Muscle of leg (tissue), 11 donors: Measurements from ENCODE around the gene SCUBE2. TPM values are rescaled to one million over a fixed set of nuclear protein-coding genes. Genes with fewer than 3 reads are reported as not detected.
"Not testable (repeated sequence)": the region's sequence is repeated elsewhere in the genome, so short reads cannot be mapped to it uniquely, and the experiment has no call there.

Source experiments
- DNase-seq: peaks from one replicate; pipeline ENCODE4 v3.0.0; 2013
- H3K27ac ChIP-seq: one replicate; pipeline ENCODE4 v1.5.1; 2013; ENCODE audit warnings: mild to moderate bottlenecking, low read length, control low read depth
- H3K27me3 ChIP-seq: one replicate; pipeline ENCODE4 v1.6.1; 2013; ENCODE audit warnings: low read length; ENCODE audit not compliant: control insufficient read depth, insufficient read depth
- H3K36me3 ChIP-seq: one replicate; pipeline ENCODE4 v1.6.1; 2013; ENCODE audit warnings: low read length; ENCODE audit not compliant: control insufficient read depth, insufficient read depth
- H3K4me1 ChIP-seq: one replicate; pipeline ENCODE4 v1.6.1; 2013; ENCODE audit warnings: low read length; ENCODE audit not compliant: control insufficient read depth, insufficient read depth
- H3K4me3 ChIP-seq: one replicate; pipeline ENCODE4 v1.5.1; 2013; ENCODE audit warnings: low read length, control low read depth
- H3K9me3 ChIP-seq: replicated peaks from 2 replicates; pipeline ENCODE4 v1.6.1; 2013; ENCODE audit warnings: low read depth, low read length; ENCODE audit not compliant: control insufficient read depth
- WGBS: methylation state at CpG from one replicate; pipeline ENCODE4 v1.1.5; 2013; ENCODE audit warnings: missing lambda C conversion rate; ENCODE audit not compliant: insufficient coverage; 5-methylcytosine and 5-hydroxymethylcytosine counted together
- polyA plus RNA-seq, 8 donors: library from polyadenylated mRNA; unstranded; fragments of 120-200 nt; gene quantifications; one replicate each; pipeline versions ENCODE4 v1.2.1 to v1.2.3, GENCODE V29; 2013; ENCODE audit warnings: inconsistent platforms in 1 of 8, low replicate concordance in 1 of 8; ENCODE audit not compliant: insufficient read length in 8 of 8, insufficient read depth in 1 of 8
- total RNA-seq: library from RNA; stranded (reverse); fragments of 120-200 nt; gene quantifications from one replicate; pipeline ENCODE4 v1.2.4, GENCODE V29; 2013

Gene SCUBE2
- total and polyA plus RNA-seq, 9 donors = 22.8 to 52.9 (median 29.6) TPM

DNA sequence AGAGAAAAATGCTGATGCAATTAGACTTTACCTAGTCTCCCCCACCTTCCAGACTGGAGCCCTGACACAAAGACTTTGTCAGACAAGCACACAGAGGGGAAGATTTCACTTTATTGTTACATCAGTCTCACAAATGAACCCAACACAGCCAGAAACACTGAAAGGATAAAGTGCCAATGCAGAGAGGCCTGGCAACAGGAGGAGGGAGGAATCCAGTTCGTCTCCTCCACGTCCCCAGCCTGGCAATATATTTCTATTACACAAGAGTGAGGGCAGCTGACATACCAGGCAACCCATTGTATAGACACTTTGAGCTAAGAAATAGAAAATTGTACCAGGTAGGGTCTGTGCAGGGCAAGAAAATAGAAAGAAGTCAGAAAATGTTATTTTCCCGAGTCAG lies 110.9 kb downstream of the SCUBE2 start:
- H3K9me3 ChIP-seq = no peaks in the 10 kb centered on the region

GRCh38 chr11:8979365-8979764 lies 112.0 kb downstream of the SCUBE2 start:
- not testable (repeated sequence) for DNase-seq, H3K27ac ChIP-seq, H3K27me3 ChIP-seq, H3K4me3 ChIP-seq, H3K9me3 ChIP-seq, H3K4me1 ChIP-seq, H3K36me3 ChIP-seq
- whole genome bisulfite sequencing = no CpG with 5 or more reads among the region's 7 CpGs

More for the DNA sequence above, 110.9 kb downstream of the SCUBE2 start:
- H3K4me1 ChIP-seq = no peaks in the 10 kb centered on the region
- no peak overlapping the region for H3K27ac ChIP-seq
- H3K4me3 ChIP-seq = no peak overlapping the region
- DNase-seq = no peak
- no peaks in the 10 kb centered on the region for H3K27me3 ChIP-seq
- no peaks in the 10 kb centered on the region for H3K36me3 ChIP-seq
- no CpG with 5 or more reads among the region's 3 CpGs for WGBS

- DNase-seq = no peak
- WGBS = 82% methylated on average over 1 of the region's 3 CpGs
These were observed 118.3 kb downstream of the SCUBE2 start for GRCh38 chr11:8973121-8973520.

DNA sequence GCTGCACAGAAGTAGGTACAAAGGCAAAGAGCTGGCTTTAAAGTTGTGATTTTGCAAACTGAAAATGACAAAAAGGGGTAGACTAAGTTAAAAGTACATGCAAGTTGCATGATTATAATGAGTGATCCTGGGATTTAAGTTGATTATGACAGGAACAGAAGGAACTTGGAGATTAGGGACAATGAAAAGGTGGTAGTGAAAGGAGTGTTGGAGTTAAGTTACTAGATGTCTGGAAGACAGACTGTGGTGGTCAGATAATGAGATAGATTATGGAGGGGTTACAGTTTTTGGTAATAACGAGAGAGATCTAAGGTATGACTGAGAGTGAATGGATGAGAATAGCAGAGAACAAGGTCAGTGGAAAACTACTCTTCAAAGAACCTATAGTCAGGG lies 119.5 kb downstream of the SCUBE2 start:
- Histone ChIP-seq H3K4me3 (no peak overlapping the region), H3K27me3 (no peaks in the 10 kb centered on the region), H3K27ac (no peak overlapping the region), H3K4me1 (no peaks in the 10 kb centered on the region), H3K9me3 (no peaks in the 10 kb centered on the region), H3K36me3 (peaks cover 6% of the 10 kb centered on the region)
- WGBS = no CpG with 5 or more reads among the region's 1 CpG
- DNase-seq = no peak

More at GRCh38 chr11:8973121-8973520, 118.3 kb downstream of the SCUBE2 start:
- Histone ChIP-seq H3K27me3 (no peaks in the 10 kb centered on the region), H3K4me3 (no peak overlapping the region), H3K36me3 (no peaks in the 10 kb centered on the region), H3K9me3 (no peaks in the 10 kb centered on the region), H3K4me1 (no peaks in the 10 kb centered on the region), H3K27ac (no peak overlapping the region)

DNA sequence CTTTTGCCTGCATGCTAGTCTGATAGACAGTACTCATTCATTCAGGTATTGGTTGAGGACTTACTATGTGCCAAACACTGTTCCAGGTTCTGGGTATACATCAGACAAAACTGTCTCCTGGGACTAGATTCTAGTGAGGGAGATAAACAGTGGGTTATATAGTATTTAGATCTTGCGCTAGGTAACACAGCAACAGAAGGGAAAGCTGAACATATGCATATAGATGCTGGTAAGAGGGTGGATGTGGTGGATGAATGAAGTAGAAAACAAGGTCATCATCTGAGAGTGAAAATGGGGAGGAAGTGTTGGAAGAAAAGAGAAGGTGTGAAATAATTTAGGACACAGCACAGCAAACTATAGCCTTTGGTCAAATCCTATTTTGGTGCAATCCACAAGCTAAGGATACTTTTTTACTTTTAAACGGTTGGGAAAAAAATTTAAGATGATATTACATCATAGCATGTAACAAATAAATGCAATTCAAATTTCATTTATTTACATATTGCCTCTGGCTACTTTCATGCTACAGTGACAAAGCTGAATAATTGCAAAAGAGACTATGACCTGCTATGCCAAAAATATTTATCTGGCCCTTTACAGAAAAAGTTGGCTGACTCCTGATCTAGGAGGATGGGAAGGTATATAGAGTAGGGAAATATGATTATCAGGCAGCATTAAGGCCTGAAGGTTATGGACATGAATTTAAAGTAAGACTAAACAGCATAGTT lies 120.0 kb downstream of the SCUBE2 start:
- no peaks in the 10 kb centered on the region for H3K9me3 ChIP-seq
- WGBS = 78% methylated on average over 1 of the region's 2 CpGs
- H3K27me3 ChIP-seq = no peaks in the 10 kb centered on the region
- no peak overlapping the region for H3K4me3 ChIP-seq
- H3K36me3 ChIP-seq = peaks cover 6% of the 10 kb centered on the region
- no peak for DNase-seq
- H3K27ac ChIP-seq = no peak overlapping the region
- H3K4me1 ChIP-seq = no peaks in the 10 kb centered on the region

Other genes with a start within 250 kb of the SCUBE2 start
- 18.2 TPM for gene AKIP1, start 180.4 kb downstream of the SCUBE2 start, total RNA-seq
- gene AKIP1, start 180.4 kb downstream of the SCUBE2 start, polyA plus RNA-seq = 10 to 100 TPM; 23.1 to 30.3 (median 24.6) TPM
- gene C11orf16, start 158.7 kb downstream of the SCUBE2 start, total RNA-seq = not detected
- gene C11orf16, start 158.7 kb downstream of the SCUBE2 start, polyA plus RNA-seq = under 1 TPM in 3 of 8 donors, not detected in 5; 0.11 to 0.38 (median 0.13) TPM
- not detected for gene ASCL3, start 148.6 kb downstream of the SCUBE2 start, total RNA-seq
- not detected for gene ASCL3, start 148.6 kb downstream of the SCUBE2 start, polyA plus RNA-seq
- gene TMEM9B, start 127.2 kb downstream of the SCUBE2 start, total RNA-seq = 25.2 TPM
- gene TMEM9B, start 127.2 kb downstream of the SCUBE2 start, polyA plus RNA-seq = 10 to 100 TPM; 33.7 to 39.8 (median 36.3) TPM
- 1.6 TPM for gene NRIP3, start 87.6 kb downstream of the SCUBE2 start, total RNA-seq
- 1 to 10 TPM in 3 of 8 donors, under 1 TPM in 5; 0.76 to 1.5 (median 0.99) TPM for gene NRIP3, start 87.6 kb downstream of the SCUBE2 start, polyA plus RNA-seq
- 65.1 TPM for gene DENND5A, start 173.8 kb upstream of the SCUBE2 start, total RNA-seq
- 10 to 100 TPM; 49.7 to 93.0 (median 73.1) TPM for gene DENND5A, start 173.8 kb upstream of the SCUBE2 start, polyA plus RNA-seq
- gene TMEM41B, start 223.0 kb upstream of the SCUBE2 start, total RNA-seq = 16.7 TPM
- gene TMEM41B, start 223.0 kb upstream of the SCUBE2 start, polyA plus RNA-seq = 10 to 100 TPM; 10.7 to 16.6 (median 13.2) TPM